Activated CD4-positive, alpha-beta T cell treated with anti-CD3 and anti-CD28 coated beads, Interleukin-2, amount 10 ng/mL, durations not matched to agents 24 days and 14 days (primary cell): Measurements from ENCODE around the gene ATP8B3. TPM values are rescaled to one million over a fixed set of nuclear protein-coding genes. Genes with fewer than 3 reads are reported as not detected.

Experiments
- DNase-seq: peaks from one replicate; pipeline ENCODE4 v3.0.0; 2022
- H3K27ac Mint-ChIP-seq: one replicate; pipeline ENCODE4 v1.8.0; 2022; ENCODE audit warnings: mild to moderate bottlenecking, mixed read lengths
- H3K27me3 Mint-ChIP-seq: one replicate; pipeline ENCODE4 v1.8.0; 2022; ENCODE audit warnings: mixed read lengths
- H3K36me3 Mint-ChIP-seq: one replicate; pipeline ENCODE4 v1.8.0; 2022; ENCODE audit warnings: low read depth, mild to moderate bottlenecking, mixed read lengths
- H3K4me1 Mint-ChIP-seq: one replicate; pipeline ENCODE4 v1.8.0; 2021; ENCODE audit warnings: mixed read lengths
- H3K4me3 Mint-ChIP-seq: one replicate; pipeline ENCODE4 v1.8.0; 2022; ENCODE audit warnings: mild to moderate bottlenecking, moderate library complexity, mixed read lengths
- H3K9me3 Mint-ChIP-seq: one replicate; pipeline ENCODE4 v1.8.0; 2021; ENCODE audit warnings: mixed read lengths
- intact Hi-C: fragments of 100-400 bp; cut with micrococcal nuclease; formaldehyde crosslinking; loops from one replicate; pipeline ENCODE4 v1.15.1; 2023
- total RNA-seq: library from RNA; stranded (reverse); gene quantifications from 2 replicates; pipeline ENCODE4 v1.2.3, GENCODE V29; 2022

ATP8B3 gene
- total RNA-seq, 1 donor from 2014 or later, result 3.6 TPM

DNA sequence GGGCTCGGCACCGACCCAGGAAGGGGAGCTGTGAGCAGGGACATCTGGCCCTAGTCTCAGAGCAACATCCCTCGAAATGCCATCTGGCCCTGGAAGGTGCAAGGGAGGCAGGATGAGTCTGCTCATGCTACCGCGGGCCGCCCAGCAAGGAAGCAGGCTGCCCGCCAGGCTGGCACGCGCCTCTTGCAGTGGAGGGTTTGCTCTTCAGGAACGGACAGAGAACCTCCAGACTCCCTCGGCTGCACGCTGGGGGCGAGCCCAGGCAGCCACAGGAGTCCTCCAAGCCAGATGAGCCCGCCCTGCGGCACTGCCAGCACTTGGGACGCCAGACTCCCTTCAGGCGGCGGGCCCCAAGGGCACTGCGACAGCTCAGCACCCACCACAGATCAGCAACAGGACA, 10.1 kb upstream of the ATP8B3 start:
- Mint-ChIP-seq H3K27me3 (no peaks in the 10 kb centered on the region), H3K27ac (no peak overlapping the region), H3K4me3 (no peak overlapping the region), H3K9me3 (no peaks in the 10 kb centered on the region), H3K4me1 (peaks cover 4% of the 10 kb centered on the region), H3K36me3 (peaks cover 26% of the 10 kb centered on the region)
- no peak for DNase-seq
- intact Hi-C loops, result no loop called here

DNA sequence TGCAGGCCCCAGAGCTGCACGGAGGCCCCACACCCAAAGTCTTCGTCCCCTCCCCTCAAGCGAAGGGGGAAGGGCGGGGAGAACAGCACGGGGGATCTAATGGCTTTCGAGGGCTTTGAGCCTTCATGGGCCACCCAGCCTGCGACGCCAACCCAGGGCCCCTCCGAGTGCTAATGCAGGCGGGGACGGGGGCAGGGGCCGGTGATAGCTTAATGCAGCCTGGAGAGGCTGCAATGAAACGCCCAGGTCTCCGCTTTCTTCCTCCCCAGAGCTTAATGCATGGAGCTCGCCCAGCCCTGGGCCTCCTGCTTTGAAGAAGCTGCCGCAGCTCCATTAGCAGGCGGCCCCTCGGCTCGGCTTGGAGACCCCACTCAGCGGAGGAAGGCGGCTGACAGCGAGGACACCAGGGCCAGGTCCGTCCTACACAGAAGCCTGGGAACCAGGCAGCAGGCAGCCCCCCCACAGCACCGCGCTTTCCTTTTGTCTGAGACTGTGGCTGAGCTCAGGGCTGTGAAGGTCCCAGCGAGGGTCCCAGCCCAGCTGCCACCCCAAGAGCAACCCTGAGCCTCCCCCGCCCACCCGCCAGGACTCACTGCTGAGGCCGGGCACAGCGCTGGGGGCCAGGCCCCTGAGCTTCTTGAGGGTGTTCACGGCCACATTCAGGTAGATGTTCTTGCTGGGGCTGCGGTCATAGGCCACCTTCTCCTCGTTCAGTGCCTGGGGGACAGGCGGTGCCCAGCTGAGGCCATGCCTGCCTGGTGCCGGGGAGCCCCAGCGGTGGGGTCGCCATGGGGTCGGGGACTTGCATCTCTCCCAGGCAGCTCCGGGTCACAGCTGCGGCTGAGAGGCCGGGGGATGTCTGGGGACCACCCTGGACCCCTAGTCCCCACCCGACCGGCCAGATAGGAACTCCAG, 7.5 kb upstream of the ATP8B3 start:
- Mint-ChIP-seq H3K4me1 (no peaks in the 10 kb centered on the region), H3K9me3 (no peaks in the 10 kb centered on the region), H3K36me3 (peaks cover 25% of the 10 kb centered on the region), H3K27me3 (no peaks in the 10 kb centered on the region), H3K27ac (no peak overlapping the region), H3K4me3 (no peak overlapping the region)
- intact Hi-C loops, result no loop called here
- no peak for DNase-seq

DNA sequence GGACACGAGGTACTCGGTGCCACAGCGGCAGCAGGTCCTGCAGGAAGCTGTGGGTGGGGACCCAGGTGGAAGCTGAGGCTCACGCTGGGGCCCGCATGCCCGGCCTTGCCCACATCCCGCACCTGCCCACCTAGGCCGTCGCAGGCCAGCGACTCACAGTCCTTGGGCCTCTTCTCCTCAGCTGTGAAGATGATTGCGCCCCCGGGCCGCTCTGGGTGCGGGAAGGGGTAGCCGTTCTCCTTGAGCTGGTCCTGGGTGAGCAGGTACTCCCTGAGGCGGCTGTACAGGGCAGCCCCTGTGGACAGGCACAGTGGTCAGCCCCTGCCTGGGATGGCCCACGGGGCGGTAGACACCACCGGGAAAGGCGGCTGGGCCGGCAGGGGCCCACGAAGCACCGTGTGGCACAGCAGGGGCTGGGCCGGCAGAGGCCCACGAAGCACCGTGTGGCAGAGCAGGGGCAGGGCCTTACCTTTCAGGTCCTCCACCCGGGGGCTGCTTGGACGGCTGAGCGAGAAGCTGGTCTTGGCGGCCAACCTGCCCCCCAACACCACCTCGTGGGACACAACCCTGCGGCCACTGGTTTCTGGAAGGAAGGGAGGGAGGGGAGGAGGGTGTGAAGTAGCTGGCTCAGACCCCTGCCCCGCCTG, 6.6 kb upstream of the ATP8B3 start:
- DNase-seq, result no peak
- H3K4me1 Mint-ChIP-seq, result no peaks in the 10 kb centered on the region
- H3K27me3 Mint-ChIP-seq, result no peaks in the 10 kb centered on the region
- no peak overlapping the region for H3K27ac Mint-ChIP-seq
- intact Hi-C loops, result no loop called here
- H3K9me3 Mint-ChIP-seq, result no peaks in the 10 kb centered on the region
- no peak overlapping the region for H3K4me3 Mint-ChIP-seq
- peaks cover 25% of the 10 kb centered on the region for H3K36me3 Mint-ChIP-seq

DNA sequence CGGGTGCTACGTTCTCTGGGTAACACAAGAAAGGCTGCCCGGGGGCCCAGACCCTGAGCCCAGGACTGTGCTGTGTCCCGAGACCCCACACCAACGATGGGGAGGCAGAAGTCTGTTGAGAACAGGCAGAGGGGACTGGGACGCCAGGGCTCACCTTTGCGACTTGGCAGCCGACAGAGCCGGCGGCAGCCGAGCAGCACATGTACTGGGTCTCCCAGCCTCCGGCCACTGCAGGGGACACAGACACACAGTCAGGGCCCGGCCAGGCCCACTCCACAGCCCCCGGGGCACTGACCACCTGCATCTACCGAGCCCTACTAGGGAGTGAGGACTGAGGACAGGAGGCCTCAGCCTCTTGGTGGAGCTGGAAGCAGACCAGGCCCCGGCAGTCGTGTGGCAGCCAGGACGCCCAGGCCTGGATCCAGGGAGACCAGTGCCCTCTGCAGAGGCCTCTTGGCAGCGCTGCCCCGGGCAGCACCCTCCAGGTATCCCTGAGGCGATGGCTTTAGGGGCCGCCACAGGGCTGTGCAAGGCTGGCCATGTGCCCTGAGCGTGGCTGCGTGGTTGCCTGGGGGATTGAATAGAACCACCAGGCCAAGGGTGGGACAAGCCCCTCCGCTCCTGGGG, 5.6 kb upstream of the ATP8B3 start:
- no peak for DNase-seq
- intact Hi-C loops, result no loop called here
- no peaks in the 10 kb centered on the region for H3K9me3 Mint-ChIP-seq
- H3K4me1 Mint-ChIP-seq, result peaks cover 6% of the 10 kb centered on the region
- no peak overlapping the region for H3K27ac Mint-ChIP-seq
- no peak overlapping the region for H3K4me3 Mint-ChIP-seq
- H3K36me3 Mint-ChIP-seq, result peaks cover 23% of the 10 kb centered on the region
- no peaks in the 10 kb centered on the region for H3K27me3 Mint-ChIP-seq

- Mint-ChIP-seq H3K27me3 (no peaks in the 10 kb centered on the region), H3K4me1 (peaks cover 10% of the 10 kb centered on the region), H3K36me3 (peaks cover 20% of the 10 kb centered on the region), H3K4me3 (no peak overlapping the region), H3K9me3 (no peaks in the 10 kb centered on the region), H3K27ac (no peak overlapping the region)
- intact Hi-C loops, result no loop called here
- DNase-seq, result no peak
These were observed 4.6 kb upstream of the ATP8B3 start for GRCh38 chr19:1816530-1817298.

DNA sequence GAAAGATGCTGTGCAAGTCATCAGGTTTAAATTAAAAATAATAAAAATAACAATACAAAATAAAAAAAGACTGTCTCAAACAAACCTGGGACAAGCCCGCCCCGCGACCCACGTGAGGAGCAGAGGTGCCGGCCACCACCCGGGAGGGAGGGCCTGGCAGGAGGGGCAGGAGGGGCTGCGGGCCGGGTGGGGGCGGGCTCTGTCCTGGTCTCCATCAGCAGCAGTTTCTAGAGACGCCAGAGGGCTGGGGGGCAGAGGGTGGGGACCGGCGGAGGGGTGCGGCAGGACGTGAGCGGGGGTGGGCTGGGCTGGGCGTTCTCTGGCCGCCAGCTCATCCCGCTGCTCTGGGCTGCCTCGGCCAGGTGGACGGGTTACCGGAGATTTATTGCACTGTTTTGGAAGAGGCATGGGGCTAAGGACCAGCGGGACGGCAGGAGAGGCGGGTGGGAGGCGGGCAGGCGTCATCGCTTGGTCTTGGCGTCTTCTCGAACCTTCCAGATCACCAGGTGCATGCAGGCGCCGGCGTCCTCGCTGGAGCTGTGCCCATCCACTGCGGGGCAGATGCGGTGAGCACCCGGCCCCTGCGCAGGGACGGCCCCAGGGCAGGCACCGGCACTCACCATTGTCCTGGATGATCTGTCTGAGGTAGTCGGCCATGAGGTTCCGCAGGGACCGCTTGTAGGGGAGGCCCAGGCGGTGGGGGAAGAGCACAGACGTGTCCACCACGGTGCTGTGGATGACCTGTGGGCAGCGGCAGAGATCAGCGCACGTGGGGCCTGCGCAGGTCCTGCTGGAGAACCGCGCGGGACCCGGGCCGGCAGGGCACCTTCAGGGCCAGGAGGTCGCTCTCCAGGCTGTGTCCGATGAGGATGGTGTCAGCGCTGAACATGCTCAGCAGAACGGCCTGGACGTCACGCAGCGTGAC, 3.8 kb upstream of the ATP8B3 start:
- H3K4me3 Mint-ChIP-seq, result no peak overlapping the region
- intact Hi-C loops, result no loop called here
- H3K4me1 Mint-ChIP-seq, result peaks cover 13% of the 10 kb centered on the region
- no peak overlapping the region for H3K27ac Mint-ChIP-seq
- no peak for DNase-seq
- no peaks in the 10 kb centered on the region for H3K9me3 Mint-ChIP-seq
- H3K27me3 Mint-ChIP-seq, result no peaks in the 10 kb centered on the region
- peaks cover 15% of the 10 kb centered on the region for H3K36me3 Mint-ChIP-seq

DNA sequence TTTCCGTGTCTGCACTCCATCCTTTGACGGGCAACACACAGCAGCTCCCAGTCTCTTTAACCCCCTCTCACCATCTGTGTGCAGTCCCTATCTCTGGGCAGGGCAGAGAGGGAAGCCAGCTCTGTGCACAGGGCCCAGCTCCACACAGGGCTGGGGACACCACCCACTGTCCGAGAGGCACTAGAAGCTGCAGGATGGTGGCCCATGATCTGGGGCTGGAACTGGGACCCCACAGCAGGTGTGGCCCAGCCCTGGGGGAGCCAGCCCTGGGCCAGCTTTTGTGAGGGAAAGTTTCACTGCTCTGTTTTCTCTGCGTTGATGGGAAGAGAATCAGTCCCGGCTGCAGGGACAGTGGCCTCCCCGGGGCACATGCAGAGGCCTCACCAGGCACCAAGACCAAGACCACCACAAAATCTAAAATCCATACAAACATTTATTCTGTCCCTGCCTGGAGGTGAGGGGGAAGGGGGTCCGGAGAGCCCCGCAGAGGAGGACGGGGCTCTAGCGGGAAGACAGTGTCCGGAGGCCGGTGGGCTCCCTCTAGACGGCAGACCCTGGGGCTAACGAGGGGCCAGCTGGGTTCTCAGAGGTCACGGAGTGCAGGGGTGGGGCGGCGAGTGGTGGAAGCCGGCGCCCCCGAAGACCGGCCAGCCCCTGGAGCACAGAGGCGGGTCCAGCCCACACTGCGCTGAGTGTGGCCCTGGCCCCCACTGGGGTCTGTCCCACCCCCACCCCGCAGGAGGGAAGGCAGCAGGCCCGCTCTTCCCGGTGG, 2.9 kb upstream of the ATP8B3 start:
- Mint-ChIP-seq H3K36me3 (peaks cover 8% of the 10 kb centered on the region), H3K4me1 (peaks cover 13% of the 10 kb centered on the region), H3K27ac (no peak overlapping the region), H3K27me3 (no peaks in the 10 kb centered on the region), H3K4me3 (no peak overlapping the region), H3K9me3 (no peaks in the 10 kb centered on the region)
- DNase-seq, result no peak
- intact Hi-C loops, result loop anchor here (5.0 kb wide), 2 partner anchors 163 to 223 kb away; partner anchors contain the start of genes MBD3 and TCF3

GRCh38 chr19:1814391-1814790, 2.3 kb upstream of the ATP8B3 start:
- Mint-ChIP-seq H3K27ac (no peak overlapping the region), H3K4me3 (no peak overlapping the region), H3K27me3 (no peaks in the 10 kb centered on the region), H3K36me3 (peaks cover 8% of the 10 kb centered on the region), H3K9me3 (no peaks in the 10 kb centered on the region), H3K4me1 (peaks cover 13% of the 10 kb centered on the region)
- DNase-seq, result no peak
- intact Hi-C loops, result loop anchor here (5.0 kb wide), 2 partner anchors 162 to 222 kb away; partner anchors contain the start of genes MBD3 and TCF3

- peaks cover 8% of the 10 kb centered on the region for H3K36me3 Mint-ChIP-seq
- intact Hi-C loops, result loop anchor here (5.0 kb wide), 2 partner anchors 161 to 221 kb away; partner anchors contain the start of genes MBD3 and TCF3
- peak overlapping the region; percentile 93 for H3K4me3 Mint-ChIP-seq
- peak overlapping the region; percentile 94 for H3K27ac Mint-ChIP-seq
- DNase-seq, result no peak
- peaks cover 13% of the 10 kb centered on the region for H3K4me1 Mint-ChIP-seq
- no peaks in the 10 kb centered on the region for H3K9me3 Mint-ChIP-seq
- H3K27me3 Mint-ChIP-seq, result no peaks in the 10 kb centered on the region
These were observed 1.4 kb upstream of the ATP8B3 start for GRCh38 chr19:1813192-1814182.

DNA sequence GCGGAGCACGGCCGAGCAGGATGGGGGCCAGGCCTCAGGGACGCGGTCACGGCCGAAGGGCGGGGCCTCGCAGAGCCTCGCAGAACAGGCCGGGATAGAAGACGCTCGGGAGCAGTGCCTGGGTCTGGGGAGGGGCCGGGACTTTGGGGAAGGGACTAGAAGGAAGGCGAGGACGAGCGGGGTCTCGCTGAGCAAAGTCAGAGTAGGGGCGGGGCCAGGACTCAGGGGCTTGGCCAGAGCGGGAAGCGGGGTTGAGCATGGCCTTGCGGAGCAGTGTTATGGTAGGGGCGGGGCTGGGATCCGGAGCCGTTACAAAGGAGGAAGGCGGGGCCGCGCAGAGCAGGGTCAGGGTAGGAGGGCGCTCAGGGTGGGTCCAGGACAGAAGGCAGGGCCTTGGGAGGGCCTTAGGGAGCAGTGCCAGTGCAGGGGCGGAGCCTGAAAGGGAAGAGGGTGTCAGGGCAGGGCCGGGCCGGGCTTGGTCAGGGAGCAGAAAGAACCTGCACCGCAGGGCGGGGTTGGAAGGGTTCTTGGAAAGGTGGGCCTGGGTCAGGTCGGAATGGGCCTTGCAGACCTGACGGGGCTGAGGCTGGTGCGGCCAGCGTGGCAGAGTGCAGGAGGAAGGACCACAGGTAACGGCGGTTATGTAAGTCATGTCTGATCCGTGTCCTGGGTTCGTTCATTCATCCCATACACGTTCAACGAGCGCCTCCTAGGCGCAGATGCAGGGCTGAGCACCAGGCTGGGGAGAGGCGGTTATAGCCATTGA, 533 bp upstream of the ATP8B3 start:
- Mint-ChIP-seq H3K4me3 (peak overlapping the region; percentile 93), H3K36me3 (peaks cover 5% of the 10 kb centered on the region), H3K9me3 (no peaks in the 10 kb centered on the region), H3K4me1 (peaks cover 13% of the 10 kb centered on the region), H3K27me3 (no peaks in the 10 kb centered on the region), H3K27ac (peak overlapping the region; percentile 94)
- intact Hi-C loops, result loop anchor here (1.0 to 5.0 kb wide), 3 partner anchors 36 to 220 kb away; partner anchors contain the start of genes MBD3, REXO1 and TCF3
- DNase-seq, result peak; percentile 98
